GM19240 (cell line): ENCODE data around the gene ARMC12.
"Not testable (repeated sequence)": the region's sequence is repeated elsewhere in the genome, so short reads cannot be mapped to it uniquely, and the experiment has no call there.

ENCODE experiments used
- DNase-seq: peaks from one replicate; pipeline ENCODE4 v3.0.0; 2011; ENCODE audit warnings: low spot score; ENCODE audit not compliant: insufficient read length

The ARMC12 gene, protein sequence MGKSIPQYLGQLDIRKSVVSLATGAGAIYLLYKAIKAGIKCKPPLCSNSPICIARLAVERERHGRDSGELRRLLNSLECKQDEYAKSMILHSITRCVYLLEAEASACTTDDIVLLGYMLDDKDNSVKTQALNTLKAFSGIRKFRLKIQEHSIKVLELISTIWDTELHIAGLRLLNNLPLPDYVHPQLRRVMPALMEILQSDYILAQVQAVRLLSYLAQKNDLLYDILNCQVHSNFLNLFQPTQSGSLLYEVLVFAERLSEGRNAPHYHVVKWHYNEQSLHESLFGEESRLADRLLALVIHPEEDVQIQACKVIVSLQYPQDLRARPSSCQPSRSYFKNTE

DNA sequence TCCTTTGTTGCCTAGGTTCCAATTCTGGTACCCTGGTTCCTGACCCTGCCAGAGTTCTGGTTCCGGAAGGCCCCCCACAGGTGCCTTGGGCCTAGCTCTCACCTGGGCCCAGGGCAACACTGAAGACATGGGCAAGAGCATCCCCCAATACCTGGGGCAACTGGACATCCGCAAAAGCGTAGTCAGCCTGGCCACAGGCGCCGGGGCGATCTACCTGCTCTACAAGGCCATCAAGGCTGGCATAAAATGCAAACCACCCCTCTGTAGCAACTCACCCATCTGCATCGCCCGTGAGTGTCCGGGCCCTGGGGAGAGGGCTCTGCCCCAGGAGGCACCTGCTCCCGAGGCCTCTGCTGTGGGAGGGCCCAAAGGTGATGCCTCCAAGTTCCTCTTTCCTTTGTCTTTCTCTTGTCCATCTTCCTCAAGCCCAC, at the start of gene ARMC12:
TSS of gene ARMC12 (plus strand) at position 51 of the 431 bp plus-strand sequence. CDS start at position 128, 77 bp downstream.
- no peak for DNase-seq

DNA sequence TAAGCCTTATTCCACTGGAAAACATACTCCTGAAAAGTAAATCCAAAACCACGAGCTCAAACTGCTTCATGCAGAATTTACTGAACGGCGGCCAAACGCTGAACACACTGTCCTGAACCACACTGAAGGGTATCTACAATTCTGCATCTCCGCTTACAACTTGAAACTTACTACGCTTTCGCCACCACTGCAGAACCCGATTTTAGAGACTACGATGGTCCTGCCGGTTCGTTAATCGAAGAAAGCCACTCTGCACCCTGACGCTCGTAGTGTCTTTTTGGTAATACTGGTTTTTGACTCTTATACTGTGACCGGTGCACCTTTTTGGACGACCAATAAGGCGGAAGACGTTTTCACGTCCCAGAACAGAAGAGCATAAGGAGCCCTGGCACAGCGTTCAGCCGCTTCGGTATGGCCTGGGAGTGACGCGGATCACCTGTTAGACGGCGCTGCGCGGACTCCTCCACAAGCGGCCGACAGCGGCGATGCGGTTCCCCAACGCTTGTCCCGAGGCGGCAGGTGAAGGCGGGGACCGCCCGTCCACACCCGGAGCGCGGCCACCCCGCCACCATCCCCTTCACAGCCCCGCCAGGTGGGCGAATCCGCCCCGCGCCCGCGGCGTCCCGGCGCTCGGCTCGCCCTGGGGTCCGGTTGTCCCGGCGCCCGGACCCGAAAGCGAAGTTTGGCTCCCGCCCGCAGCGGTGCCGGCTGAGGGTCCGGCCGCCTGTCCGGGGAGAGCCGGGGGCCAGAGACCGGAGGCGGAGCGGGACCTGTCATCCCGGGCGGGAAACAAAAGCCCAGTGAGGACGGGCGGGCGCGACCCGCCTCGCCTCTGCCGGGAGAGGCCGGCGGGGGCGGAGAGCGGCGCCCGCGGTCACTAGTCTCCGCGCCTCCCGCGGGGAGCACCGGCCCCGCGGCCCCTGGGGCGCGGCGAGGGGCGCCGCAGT, 48.9 kb upstream of the ARMC12 start:
- DNase-seq, result no peak

DNA sequence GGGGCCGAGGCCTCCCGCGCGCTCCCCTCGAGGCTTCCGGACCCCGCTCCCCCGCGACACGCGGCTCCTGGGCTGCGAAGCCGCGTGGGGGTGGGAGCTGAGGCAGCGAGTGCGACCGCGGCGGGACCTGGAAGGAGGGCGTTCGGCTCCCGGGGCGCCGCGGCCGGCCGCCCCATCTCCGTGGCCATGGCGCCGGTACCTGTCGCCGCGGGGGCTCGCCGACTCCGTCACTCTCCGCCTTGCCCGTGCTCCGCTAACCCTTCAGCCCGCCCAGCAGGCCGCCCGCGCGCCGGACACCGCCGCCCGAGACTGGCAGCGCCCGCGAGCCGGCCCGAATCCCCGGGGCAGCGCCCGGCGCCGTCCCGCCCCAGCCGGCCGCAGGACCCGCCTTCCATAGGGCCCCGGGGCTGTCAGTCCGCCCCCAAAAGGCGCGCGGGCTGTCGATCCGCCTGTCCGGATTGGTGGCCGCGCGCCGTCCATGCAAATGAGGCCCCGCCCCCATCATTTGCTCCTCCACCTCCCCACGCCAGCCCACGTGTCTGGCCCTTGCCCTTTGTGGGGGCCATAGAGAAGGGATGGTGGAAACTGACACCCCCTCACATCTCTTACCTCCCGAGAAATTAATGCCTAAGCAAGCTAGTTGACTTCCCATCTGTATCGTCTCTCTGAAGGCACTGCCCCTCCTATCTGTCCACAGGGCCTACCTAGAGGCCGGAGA, 48.1 kb upstream of the ARMC12 start, which contains the start of gene FKBP5:
TSS of gene FKBP5 (minus strand) at position 311 of the 718 bp plus-strand sequence. CDS start 46,091 bp downstream, outside the sequence.
- peak; percentile 90 for DNase-seq

DNA sequence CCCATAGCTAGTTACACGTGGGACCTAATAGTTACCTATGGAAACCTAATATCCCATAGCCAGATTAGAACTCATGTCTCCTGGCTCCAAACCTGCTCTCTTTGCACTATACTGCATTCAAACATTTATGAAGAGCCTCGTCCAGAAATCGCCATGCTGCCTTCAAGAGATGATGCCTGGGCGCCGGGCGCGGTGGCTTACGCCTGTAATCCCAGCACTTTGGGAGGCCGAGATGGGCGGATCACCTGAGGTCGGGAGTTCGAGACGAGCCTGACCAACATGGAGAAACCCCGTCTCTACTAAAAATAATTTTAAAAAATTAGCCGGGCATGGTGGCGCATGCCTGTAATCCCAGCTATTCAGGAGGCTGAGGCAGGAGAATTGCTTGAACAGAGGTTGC, 46.8 kb upstream of the ARMC12 start:
- DNase-seq, result not testable (repeated sequence)

DNA sequence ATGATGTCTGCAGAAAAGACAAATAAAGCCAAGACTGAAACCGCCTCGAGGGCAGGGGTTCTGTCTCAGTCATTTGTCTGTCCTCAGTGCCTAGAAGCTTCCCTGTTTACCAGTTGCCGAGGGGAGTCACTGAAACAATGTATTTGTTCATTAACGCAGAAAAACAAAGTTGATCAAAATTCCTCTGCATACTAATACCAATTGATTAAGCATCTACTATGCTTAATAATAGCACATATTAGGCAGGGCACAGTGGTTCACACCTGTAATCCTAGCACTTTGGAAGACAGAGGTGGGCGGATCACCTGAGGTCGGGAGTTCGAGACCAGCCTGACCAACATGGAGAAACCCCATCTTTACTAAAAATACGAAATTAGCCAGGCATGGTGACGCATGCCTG, 46.3 kb upstream of the ARMC12 start:
- no peak for DNase-seq

DNA sequence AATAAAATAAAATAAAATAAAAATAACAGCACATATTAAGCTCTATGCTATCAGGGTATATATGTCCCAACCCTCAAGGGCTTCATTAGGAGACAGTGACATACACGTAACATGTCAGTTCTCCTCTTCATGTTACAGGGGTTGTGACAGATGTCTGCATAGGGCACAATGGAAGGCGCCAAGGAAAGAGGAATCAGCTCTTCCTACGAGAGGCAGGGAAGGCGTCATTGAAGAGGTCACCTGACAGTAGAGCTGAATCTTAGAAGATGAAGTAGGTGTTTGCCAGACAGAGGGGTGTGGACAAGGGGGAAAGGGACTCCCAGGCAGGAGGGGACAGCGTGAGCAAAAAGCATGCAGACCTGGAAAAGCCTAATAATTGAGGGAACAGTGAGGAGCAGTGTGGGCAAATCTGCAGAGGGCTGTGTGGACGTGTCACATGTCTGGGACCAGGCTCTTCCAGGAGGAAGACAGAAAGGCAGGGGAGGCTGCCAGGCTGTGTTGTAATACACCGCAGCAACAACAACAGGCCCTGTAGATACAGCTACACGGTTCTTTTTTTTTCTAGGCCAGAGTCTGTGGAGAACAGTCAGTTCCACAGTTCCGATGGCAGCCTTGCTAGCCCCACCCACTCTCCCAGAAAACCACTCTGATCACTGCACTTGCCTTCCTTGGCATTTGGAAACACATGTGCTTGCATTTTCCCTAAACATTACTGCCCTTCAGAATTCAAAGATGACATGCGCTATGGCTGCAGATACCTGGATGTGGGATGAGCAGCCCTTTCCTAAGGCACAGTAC, 45.6 kb upstream of the ARMC12 start:
- DNase-seq, result no peak

DNA sequence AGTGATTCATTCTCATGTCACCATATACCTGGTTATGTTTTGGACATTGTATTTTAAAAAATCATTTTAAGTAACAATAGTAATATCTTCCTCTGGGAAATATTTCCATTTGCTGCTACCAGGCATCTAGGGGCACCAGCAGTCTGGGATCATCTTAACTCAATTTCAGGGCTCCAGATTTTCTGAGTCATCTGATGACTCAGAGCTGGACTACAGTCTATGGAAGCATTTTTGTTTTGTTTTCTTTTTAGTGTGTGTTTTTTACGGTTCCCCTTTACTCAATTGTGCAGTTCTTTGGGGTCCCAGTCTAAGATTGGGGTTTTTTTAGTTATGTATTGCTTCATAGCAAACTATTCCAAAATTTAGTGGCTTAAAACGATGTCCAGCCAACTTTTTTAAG, 42.4 kb upstream of the ARMC12 start:
- DNase-seq, result no peak

DNA sequence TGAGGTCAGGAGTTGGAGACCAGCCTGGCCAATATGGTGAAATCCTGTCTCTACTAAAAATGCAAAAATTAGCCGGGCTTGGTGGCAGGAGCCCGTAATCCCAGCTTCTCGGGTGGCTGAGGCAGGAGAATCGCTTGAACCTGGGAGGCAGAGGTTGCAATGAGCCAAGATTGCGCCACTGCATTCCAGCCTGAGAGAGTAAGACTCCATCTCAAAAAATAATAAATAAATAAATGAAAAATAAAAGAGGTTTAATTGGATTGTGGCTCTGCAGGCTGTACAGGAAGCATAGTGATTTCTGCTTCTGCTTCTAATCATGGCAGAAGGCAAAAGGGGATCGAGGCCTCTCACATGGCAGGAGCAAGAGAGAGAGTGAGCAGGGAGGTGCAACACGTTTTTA, 38.4 kb upstream of the ARMC12 start:
- not testable (repeated sequence) for DNase-seq

DNA sequence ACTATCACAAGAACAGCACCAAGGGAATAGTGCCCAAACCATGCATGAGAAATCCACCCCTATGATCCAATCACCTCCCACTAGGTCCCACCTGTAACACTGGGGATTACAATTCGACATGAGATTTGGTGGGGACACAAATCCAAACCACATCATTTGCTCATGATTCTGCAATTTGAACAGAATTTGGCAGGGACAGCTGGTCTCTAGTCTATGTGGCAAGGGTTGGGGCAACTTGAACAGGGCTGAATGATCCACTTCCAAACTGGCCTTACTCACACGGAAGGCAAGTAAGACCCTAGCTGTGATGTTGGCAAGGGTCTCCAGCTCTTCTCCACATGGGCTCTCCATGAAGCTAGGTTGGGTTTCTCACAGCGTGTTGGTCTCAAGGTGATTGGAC, 38.0 kb upstream of the ARMC12 start:
- DNase-seq, result no peak

DNA sequence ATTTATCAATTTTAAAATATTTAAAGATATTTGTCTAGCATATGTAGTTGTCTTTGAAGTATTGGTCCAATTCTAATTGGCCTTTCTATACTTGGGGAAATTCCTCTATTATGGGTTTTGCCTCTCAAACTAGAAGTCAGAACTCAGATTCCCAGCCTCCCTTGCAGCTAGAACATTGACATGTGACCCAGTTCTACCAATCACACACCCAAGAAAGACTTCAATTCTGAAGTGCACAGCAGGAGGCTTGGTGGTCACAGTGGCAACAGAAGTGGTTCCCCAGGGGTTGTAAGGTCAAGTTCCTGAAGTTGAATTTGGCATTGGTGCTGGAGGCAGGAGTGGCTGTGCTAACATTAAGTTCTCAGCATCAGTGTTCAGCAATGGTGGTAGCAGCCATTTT, 33.3 kb upstream of the ARMC12 start:
- no peak for DNase-seq

DNA sequence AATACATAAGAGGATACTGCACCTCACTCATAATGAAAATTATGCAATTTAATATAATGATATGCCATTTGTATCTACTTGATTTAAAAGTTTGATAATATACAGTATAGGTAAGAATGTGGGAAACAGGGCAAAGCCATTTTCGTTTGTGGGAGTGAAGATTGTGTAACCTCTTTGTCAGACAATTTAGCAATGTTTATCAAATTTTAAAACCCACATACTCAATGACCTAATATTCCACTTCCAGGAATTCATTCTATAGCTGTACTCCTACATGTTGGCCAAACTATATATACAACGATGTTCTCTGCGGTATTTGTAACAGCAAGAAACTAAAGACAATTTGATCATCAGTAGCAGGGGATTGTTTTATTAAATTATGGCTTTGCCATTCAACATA, 30.4 kb upstream of the ARMC12 start:
- DNase-seq, result no peak

DNA sequence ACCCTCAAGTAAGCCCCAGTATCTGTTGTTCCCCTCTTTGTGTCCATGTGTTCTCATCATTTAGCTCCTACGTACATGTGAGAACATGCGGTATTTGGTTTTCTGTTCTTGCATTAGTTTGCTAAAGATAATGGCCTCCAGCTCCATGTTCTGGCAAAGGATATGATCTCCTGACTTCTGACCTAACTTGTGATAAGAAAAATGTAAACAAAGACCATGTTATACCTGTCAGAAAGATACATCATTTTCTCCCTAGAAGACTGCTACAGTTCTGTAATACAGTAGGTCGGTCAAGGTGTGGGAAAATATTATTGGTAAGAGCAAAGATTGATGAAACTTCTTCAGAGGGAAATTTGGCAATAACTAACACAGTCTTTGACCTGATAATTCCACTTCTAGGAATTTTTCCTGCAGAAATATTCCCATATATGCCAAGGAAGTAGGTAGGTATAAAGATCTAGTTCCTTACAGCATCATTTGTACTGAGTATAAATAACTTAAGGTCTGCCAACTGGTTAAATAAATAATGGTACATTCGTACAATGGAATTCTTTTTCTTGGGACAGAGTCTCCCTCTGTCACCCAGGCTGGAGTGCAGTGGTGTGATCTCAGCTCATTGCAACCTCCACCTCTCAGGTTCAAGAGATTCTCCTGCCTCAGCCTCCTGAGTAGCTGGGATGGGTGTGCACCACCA, 29.0 kb upstream of the ARMC12 start:
- DNase-seq, result no peak

DNA sequence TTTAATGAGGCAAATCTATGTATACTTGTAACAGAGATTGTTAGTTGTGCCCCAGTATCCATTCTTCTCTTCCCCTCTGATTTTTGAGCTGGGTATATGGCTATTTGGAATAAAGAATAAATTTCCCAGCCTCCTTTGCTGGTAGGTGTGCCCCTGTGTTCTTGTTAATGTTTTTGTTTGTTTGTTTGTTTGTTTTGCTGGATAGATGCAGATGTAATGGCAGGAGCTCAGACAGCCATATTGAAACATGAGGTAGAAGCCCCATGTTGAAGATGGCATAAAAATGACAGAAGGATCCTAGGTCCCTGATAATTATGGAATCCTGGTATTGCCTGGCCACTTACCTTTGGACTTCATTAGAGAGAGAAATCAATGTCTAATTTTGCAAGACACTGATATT, 28.2 kb upstream of the ARMC12 start:
- no peak for DNase-seq

DNA sequence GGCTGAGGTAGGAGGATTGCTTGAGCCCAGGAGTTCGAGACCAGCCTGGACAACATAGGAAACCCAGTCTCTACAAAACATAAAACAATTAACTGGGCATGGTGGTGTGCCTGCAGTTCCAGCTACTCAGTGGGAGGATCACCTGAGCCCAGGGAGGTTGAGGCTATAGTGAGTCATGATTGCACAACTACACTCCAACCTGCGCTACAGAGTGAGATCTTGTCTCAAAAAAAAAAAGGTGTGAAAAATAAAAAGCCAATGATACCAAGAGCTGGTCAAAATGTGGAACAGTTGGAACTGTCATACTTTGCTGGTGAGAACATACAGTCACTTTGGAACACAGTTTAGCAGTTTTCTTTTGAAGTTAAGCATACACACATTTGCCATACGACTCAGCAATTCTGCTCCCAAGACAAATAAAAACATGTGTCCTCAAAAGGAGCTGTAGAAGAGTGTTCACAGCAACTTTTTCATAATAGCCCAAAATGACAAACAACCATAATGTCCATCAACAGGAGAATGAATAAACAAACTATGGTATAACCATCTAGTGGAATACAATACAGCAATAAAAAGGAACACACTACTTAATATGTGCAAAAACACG, 26.5 kb upstream of the ARMC12 start:
- DNase-seq, result no peak

DNA sequence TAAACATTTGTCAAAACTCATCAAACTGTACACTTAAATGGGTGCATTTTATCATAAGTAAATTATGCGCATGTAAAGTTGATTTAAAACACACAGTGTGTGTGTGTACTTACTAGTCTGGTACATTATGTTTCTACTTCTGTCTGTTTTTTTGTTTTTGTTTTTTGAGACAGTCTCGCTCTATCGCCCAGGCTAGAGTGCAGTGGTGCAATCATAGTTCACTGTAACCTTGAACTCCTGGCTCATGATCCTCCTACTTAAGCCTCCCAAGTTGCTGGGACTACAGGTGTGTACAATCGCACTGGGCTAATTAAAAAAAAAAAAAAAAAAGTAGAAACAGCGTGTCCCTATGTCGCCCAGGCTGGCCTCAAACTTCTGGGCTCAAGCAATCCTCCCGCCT, 25.1 kb upstream of the ARMC12 start:
- DNase-seq, result no peak

DNA sequence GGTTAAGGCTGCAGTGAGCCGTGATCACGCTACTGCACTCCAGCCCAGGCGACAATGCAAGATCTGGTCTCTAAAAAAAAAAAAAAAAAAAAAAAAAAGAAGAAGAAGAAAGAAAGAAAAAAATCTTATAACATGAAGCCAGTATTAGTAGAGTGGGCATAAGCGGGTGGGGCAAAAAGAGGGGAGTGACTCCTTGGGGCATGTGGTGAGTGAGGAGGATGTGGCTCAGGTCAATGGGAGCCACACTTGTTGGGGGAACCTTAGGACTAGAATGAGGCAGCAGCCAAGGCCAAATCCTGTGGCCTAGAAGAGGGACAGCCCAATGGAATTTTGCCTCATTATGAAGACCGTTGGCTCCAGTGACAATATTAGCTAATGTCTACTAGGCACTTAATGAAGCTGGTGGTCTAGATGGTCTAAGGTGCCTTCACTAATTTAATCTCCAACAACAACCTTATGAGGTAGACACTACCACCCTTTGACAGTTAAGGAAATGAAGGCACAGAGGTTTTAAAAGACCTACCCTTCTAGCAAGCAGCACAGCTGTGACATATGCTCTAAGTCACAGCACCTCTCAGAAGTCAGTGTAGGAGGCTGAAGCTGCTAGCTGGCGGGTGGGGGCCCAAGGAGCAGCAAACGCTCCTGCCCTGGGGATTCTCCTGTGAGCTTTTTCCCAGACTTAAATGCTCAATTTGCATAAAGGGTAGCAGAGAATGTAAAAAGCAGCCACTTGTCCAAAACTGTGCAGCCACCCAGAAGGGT, 23.6 kb upstream of the ARMC12 start:
- no peak for DNase-seq

DNA sequence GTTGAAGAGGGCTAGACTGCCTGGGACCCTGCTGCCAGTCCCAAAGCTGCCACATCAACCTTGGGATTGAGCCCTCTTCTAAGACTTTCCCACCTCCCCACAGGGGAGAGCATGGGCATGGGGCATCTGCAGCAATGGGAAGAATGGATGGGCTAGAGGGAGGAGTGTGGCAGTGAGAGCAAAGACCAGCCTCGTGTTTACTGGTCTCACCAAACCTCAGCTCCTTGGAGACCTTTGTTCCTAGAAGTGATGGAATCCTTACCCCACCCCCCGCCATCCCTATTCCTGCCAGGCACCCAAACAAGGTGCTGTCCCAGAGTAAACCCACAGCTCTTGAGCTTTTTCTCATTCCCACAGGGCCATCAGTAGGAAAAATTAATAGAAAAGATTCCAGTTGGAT, 20.0 kb upstream of the ARMC12 start:
- DNase-seq, result no peak

DNA sequence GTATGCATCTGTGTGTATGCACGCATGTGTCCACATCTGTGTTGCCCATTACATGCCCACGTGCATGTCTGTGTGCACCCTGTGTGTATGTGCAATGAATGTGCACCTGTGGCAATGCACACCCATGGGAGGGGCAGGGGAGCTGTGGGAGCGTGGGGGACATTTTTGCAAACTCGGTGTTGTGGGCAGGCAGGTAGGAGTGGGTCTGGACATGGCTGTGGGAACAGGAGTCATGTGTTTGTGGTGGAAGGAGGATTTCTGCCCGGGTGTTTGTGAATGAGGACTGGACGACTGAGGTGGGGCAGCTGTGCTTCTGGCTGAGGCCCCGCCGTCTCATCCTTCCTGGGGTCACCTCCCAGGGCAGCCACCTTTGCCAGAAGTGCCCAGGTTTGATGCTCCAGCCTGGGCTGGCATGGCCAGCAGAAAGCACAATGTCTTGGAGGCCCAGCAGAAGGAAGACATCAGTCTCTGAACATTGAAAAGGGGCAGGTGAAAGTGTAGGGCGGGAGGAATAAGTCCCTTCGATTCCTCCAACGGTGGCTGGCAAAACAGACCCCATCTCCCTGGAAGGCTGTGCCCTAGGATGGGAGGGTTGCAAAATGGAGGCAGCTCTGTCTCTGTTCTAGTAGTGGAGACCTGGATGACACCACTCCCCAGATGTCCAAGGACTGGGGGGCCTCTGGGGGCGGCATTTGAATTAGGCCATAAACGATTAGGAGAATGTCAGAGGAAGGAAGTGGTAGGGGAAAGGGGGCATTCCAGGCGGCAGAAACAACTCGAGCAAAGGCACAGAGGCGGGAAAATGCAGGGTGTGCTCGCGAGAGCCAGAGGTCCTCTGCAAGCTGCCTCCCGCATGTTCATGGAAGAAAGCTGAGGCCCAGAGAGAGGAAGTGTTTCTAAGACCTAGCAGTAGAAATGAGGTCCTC, 19.1 kb upstream of the ARMC12 start:
- no peak for DNase-seq
